ENCODE measurements around the gene ASH1L. TPM values are rescaled to one million over a fixed set of nuclear protein-coding genes. Genes with fewer than 3 reads are reported as not detected.
"Not testable (repeated sequence)": the region's sequence is repeated elsewhere in the genome, so short reads cannot be mapped to it uniquely, and the experiment has no call there.

The ASH1L gene
- total RNA-seq, 1 experiment from 2014 or later, result 21.2 TPM

DNA sequence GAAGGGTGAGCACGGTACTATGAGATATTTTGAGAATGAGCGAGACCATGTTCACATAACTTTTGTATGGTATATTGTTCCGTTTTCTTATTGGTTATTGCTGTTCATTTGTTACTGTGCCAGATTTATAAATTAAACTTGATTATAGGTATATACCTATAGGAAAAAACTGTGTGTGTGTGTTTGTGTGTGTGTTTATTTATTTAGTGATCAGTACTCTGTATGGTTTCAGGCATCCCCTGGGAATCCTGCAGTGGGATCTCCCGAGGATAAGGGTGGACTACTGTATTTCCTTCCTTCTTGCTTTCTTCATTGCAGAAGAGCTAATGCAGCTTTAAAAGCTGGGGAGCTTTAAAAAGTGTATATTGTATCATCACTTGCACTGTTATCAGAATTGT lies 8.0 kb upstream of the ASH1L start:
- in situ Hi-C loops (cut with HindIII; ENCODE audit: low pct_unique_long_range_greater_than_20kb, low sequenced_read_pairs), result no loop called here
- DNase-seq (ENCODE audit: low read depth, low spot score), result no peak

DNA sequence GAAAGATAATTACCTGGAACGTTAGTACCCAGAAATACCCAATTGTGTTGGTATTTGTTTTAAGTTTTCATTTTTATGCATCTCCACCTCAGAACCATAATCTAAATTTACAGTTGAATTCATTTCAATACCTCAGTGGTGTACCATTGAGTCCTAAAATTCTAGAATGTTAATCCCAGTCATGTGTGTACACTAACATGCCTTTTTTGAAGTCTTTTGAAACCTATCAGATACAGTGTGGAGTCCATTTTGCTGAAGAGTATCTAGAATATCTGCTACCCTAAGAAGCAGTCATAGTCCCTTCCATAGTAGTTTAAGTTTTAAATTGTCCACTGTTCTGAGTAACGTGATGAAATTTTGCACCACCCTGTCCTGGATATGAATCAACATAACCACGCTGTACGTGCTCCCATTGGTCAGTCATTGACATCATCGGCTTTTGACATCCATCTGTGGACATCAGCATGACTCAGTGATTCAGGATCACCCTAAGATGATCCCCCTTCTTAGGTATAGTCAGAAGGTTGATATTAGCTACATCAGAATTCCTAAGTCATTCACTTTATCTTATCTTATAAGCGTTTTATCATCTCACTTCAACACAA lies 7.5 kb upstream of the ASH1L start:
- in situ Hi-C loops (cut with HindIII; ENCODE audit: low pct_unique_long_range_greater_than_20kb, low sequenced_read_pairs), result no loop called here
- peak; percentile 17 for DNase-seq (ENCODE audit: low read depth, low spot score)

DNA sequence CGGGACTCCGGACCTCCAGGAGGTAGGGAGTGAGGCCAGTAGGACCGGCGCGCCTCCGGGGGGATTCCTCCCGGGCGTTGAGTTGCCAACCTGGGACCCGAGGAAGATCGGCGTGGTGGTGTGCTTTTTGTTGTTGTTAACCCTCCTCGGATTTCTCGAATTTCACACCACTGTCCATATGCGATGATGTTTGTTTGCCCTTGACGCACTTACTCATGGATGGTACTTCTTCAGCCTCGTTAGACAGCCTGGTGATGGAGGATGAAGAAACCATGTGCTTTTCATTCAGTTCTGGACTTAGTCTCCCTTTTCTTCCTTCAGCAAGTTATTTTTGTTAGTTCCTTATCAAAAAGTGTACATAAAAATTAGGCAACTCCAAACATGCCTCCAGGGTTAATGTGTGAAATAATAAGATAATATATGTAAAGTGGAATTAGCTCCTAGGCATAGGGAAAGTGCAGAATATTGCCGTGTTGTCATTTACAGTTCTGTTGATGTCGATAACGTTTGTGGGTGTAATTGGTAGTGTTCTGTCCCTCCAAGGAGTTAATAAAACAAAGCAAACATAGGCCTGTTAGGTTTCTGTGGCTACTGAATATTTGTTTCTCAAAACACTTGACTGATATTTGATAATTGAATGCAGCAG lies 897 bp upstream of the ASH1L start:
- DNase-seq (ENCODE audit: low read depth, low spot score), result peak; percentile 10
- in situ Hi-C loops (cut with HindIII; ENCODE audit: low pct_unique_long_range_greater_than_20kb, low sequenced_read_pairs), result not testable (repeated sequence)

DNA sequence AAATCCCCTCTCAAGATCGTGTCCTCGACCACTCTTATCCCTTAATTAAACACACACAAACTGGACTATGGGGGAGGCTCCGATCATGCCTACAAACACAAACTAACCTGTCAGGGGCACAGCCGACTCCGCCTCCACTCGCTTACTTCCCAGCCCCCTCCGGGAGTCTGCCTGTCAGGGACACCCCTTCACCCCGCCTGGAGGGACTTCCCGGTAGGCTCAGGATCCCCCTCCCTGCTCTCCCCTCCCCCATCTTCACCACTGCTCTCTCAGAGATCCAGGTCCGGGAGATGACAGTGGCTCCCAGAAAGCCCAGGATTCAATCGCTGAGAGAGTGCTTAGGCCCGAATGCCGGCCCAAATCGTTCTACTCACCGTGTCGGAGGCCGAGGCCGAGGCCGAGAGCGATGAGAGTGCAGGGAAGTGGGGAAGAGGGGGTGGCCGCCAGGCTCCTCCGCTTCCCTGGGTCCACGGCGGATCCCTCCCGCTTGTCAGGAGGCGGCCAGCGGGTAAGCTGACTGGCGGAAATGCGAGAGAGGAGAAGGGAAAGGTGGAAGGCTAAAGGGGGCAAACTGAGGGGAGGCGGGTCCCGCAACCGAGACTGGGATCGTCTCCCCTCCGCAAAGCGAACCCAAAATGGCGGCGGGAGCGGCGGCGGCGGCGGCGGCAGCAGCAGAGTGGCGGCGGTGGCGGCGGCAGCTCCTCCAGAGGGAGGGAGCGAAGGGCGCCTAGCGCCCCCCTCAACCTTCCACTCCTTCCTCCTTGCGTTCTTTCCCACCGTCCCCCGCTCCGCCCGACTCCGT lies 623 bp downstream of the ASH1L start:
- DNase-seq (ENCODE audit: low read depth, low spot score), result peak; percentile 51
- in situ Hi-C loops (cut with HindIII; ENCODE audit: low pct_unique_long_range_greater_than_20kb, low sequenced_read_pairs), result not testable (repeated sequence)

DNA sequence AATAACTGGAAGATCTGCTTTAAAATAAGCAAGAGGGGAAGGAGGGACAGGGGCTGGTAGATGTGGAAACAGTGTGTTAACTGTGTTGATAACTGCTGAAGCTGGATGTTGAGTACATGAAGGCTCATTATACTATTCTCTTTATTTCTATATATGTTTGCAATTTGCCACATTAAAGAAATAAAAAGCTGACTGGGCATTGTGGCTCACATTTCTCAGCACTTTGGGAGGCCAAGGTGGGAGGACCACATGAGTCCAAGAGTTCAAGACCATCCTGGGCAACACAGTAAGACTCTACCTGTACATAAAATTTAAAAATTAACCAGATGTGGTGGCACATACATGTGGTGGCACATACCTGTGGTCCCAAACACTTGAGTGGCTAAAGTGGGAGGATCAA lies 6.7 kb downstream of the ASH1L start:
- no peak for DNase-seq (ENCODE audit: low read depth, low spot score)
- in situ Hi-C loops (cut with HindIII; ENCODE audit: low pct_unique_long_range_greater_than_20kb, low sequenced_read_pairs), result no loop called here

DNA sequence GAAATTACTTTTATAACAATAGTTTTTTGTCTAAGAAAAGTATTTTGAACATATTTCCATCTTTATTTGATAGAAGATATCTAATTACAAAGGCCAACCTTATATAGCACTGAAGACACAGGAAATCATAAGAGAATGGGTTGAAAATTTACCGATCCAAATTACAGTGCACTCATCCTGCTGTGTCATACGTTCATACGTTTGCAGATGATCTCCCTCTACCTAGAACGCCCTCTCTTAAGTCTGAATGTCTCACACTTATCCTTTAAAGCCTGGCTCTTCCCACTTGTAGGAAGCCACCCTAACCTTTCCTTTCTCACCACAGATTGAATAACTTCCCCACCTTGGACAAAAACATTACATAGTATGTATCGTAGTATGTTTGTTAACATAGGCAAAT lies 9.3 kb downstream of the ASH1L start:
- no peak for DNase-seq (ENCODE audit: low read depth, low spot score)
- in situ Hi-C loops (cut with HindIII; ENCODE audit: low pct_unique_long_range_greater_than_20kb, low sequenced_read_pairs), result no loop called here

DNA sequence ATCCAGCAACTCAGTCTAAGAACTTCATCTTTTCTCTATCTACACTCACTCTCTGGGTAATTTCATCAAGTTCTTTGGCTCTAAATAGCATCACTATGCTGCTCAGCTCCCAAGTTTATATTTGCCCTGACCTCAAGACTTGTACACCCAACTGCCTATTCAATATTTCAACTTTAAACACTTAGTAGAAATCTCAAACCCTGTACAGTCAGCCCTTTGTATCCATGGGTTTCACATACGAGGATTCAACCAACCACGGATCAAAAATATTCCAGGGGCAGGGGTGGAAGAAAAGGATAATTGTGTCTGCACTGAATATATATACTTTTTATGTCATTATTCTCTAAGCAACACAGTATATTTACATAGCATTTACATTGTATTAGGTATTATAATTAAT lies 13.9 kb downstream of the ASH1L start:
- peak; percentile 81 for DNase-seq (ENCODE audit: low read depth, low spot score)
- in situ Hi-C loops (cut with HindIII; ENCODE audit: low pct_unique_long_range_greater_than_20kb, low sequenced_read_pairs), result no loop called here

DNA sequence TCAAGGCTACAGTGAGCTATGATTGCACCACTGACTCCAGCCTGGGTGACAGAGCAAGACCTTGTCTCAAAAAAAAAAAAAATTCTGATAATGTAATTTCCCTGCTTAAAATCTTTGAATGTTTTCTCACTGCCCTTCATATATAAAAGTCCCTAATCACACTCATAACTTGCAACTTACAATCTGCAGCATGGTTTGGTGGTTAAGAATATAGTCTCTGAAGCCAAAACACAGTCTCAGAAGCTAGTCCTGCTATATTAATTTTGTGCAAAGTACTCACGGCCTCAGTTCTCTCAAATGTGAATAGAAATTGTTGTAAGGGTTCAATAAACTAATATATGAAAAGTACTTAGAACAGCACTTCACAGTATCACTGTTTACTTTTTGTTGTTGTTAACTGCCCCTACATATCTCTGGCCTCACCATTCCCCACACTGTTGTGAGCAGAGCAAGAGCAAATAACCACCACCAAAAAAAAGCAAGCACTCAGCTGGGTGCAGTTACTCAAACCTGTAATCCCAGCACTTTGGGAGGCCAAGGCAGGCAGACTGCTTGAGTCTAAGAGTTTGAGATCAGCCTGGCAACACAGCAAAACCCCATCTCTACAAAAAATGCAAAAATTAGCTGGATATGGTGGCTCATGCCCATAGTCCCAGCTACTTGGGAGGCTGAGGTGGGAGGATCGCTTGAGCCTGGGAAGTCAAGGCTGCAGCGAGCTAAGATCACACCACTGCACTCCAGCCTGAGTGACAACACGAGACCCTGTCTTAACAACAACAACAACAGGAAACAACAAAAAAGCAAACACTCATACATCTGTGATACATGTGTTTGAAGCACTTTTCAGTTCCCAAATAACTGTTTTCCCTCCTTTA lies 22.4 kb downstream of the ASH1L start:
- in situ Hi-C loops (cut with HindIII; ENCODE audit: low pct_unique_long_range_greater_than_20kb, low sequenced_read_pairs), result no loop called here
- DNase-seq (ENCODE audit: low read depth, low spot score), result no peak

DNA sequence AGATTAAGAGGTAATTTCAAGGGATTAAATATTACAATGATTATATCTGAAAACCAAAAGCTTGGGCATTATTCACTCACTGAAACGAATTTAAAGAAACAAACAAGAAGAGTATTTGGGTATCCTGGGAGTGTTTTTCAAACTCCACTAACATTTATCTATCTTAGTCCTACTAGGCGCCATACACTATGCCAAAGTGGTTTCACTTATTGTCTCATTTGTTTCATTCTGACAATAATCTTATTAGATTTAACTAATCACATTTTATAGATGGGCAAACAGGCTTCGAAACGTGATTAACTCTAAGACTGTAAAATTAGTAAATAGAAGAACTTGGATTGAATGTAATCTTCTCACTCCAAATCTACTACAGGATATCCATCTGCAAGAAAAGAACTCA lies 25.4 kb downstream of the ASH1L start:
- in situ Hi-C loops (cut with HindIII; ENCODE audit: low pct_unique_long_range_greater_than_20kb, low sequenced_read_pairs), result no loop called here
- DNase-seq (ENCODE audit: low read depth, low spot score), result no peak

DNA sequence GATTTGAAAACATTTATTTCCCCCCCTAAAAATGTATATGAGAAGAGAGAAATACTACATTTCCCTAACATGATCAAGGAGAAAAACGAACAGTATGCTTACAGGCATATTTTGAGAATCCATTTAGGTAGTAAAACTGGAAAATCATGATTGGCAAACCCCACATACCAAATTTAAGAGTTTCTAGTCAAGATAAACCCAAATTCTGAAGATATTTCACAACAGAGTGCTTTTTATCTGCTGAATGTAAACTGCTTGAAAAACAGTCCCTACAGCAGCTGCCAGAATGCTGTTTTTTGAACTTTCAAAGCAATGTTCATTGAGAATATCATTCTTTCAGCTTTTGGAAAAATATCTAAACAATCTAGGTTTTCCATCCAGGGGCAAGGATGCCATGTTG lies 31.0 kb downstream of the ASH1L start:
- in situ Hi-C loops (cut with HindIII; ENCODE audit: low pct_unique_long_range_greater_than_20kb, low sequenced_read_pairs), result no loop called here
- DNase-seq (ENCODE audit: low read depth, low spot score), result no peak

DNA sequence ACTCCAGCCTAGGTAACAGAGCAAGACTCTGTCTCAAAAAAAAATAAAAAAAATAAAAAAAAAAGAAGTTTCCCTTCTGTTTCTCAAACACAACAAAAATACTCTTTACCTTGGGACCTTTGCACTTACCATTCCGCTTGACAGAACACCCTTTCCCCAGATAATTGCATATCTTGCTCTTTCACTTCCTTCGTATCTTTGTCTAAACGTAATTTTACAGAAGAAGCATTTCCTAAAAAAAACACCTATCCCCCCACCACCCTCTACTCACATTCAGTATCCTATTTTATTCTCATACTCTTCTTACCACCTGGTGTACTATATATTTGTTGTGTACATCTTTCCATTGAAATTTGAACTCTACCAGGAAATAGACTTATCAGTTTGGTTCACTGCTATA lies 32.7 kb downstream of the ASH1L start:
- DNase-seq (ENCODE audit: low read depth, low spot score), result no peak
- in situ Hi-C loops (cut with HindIII; ENCODE audit: low pct_unique_long_range_greater_than_20kb, low sequenced_read_pairs), result no loop called here

DNA sequence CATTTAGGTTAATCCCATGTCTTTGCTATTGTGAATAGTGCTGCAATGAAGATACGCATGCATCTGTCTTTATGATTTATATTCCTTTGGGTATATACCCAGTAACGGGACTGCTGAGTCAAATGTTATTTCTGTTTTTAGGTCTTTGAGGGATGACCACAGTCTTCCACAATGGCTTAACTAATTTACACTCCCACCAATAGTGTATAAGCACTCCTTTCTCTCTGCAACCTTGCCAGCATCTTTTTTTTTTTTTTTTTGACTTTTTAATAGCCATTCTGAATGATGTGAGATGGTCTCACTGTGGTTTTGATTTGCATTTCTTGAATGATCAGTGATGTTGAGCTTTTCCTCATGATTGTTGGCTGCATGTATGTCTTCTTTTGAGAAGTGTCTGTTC lies 33.5 kb downstream of the ASH1L start:
- in situ Hi-C loops (cut with HindIII; ENCODE audit: low pct_unique_long_range_greater_than_20kb, low sequenced_read_pairs), result no loop called here
- DNase-seq (ENCODE audit: low read depth, low spot score), result no peak

DNA sequence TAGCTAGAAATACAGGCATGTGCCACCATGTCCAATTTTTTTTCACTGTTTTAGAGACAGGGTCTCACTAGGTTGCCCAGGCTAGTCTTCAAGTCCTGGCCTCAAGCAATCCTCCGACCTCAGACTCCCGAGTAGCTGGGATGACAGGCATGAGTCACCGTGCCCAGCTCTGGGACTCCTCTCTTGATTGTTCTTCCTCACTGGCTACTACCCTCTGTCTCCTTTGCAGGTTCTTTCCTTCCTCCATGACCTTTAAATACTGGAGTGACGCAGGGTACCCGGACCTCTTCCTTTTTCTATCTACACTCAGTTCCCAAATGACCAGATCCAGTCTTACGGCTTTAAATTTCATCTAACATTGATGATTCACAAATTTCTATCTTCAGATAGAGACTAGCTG lies 34.9 kb downstream of the ASH1L start:
- no peak for DNase-seq (ENCODE audit: low read depth, low spot score)
- in situ Hi-C loops (cut with HindIII; ENCODE audit: low pct_unique_long_range_greater_than_20kb, low sequenced_read_pairs), result no loop called here

DNA sequence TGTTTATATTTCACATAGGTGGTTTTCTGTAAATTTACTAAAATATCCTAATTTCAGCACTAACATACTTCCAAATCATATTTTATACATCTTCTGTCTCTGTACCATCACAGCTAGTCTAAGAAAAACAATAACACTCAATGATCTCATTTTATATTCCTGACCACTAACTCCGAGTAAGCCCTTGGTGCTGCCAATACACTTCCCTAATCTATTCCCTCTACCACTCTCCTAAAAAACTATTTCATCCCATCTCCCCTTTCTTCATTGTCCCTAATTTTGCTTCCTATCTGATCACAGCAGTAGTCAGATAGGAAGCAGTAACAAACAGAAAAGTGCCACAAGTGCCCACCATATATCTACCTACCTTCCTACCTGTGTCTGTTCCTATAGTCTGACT lies 36.2 kb downstream of the ASH1L start:
- DNase-seq (ENCODE audit: low read depth, low spot score), result no peak
- in situ Hi-C loops (cut with HindIII; ENCODE audit: low pct_unique_long_range_greater_than_20kb, low sequenced_read_pairs), result no loop called here

DNA sequence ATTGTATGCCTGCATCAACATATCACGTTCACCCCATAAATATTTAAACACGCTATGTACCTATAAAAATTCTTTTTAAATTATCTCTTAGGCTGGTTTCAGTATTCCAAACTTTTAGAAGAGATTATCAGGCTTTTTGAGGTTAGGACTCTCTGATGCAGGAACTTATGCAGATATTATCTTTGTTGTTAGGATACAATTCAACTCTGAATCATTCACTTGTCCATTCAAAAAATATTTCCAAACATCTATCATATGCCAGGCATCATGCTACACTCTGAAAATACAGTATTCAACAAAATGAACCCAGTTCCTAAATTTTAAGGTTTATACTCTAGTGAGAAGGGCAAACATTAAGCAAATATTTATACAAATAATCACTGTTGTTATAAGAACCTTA lies 40.5 kb downstream of the ASH1L start:
- in situ Hi-C loops (cut with HindIII; ENCODE audit: low pct_unique_long_range_greater_than_20kb, low sequenced_read_pairs), result no loop called here
- DNase-seq (ENCODE audit: low read depth, low spot score), result no peak

DNA sequence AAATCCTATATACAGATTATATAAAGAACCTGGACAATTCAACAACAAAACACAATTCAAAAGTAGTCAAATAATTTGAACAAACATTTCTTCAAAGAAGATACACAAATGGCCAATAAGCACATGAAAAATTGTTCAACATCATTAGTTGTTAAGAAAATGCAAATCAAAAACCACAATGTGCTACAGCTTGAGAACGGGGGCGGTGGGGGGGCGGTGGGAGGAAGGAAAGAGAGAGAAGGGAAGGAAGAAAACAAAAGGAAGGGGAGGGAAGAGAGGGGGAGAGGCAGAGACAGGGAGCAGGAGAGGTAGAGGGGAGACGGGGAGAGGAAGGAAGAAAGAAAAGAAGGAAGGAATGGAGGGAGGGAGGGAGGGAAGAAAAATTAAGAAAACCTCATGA lies 44.1 kb downstream of the ASH1L start:
- in situ Hi-C loops (cut with HindIII; ENCODE audit: low pct_unique_long_range_greater_than_20kb, low sequenced_read_pairs), result no loop called here
- no peak for DNase-seq (ENCODE audit: low read depth, low spot score)

DNA sequence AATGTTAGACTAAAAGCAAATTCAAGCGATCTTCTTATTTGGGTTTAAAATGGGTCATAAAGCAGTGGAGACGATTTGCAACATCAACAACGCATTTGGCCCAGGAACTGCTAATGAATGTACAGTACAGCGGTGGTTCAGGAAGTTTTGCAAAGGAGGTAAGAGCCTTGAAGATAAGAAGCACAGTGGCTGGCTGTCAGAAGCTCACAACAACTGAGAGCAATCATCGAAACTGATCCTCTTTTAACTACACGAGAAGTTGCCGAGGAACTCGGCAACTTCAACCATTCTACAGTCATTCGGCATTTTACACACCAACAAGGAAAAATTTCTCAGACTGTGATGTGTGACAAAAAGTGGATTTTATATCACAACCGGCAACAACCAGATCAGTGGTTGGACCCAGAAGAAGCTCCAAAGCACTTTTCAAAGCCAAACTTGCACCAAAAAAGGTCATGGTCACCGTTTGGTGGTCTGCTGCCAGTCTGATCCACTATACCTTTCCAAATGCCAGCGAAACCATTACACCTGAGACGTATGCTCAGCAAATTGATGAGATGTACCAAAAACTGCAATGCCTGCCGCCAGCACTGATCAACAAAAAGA lies 47.9 kb downstream of the ASH1L start:
- in situ Hi-C loops (cut with HindIII; ENCODE audit: low pct_unique_long_range_greater_than_20kb, low sequenced_read_pairs), result no loop called here
- no peak for DNase-seq (ENCODE audit: low read depth, low spot score)

Measured in SK-MEL-5 (cell line).